ENCODE measurements around the gene TSPAN8. TPM values are rescaled to one million over a fixed set of nuclear protein-coding genes. Genes with fewer than 3 reads are reported as not detected.
A peak's percentile ranks its signal among the peaks of the same experiment; 100 is the strongest.

TSPAN8 gene
- total RNA-seq, result 1 to 10 TPM; 1.3 to 5.0 (median 3.5) TPM
- 1,000 to 10,000 TPM in 1 of 3 donors, 100 to 1,000 TPM in 2; 590 to 1,609 (median 808) TPM for polyA plus RNA-seq

DNA sequence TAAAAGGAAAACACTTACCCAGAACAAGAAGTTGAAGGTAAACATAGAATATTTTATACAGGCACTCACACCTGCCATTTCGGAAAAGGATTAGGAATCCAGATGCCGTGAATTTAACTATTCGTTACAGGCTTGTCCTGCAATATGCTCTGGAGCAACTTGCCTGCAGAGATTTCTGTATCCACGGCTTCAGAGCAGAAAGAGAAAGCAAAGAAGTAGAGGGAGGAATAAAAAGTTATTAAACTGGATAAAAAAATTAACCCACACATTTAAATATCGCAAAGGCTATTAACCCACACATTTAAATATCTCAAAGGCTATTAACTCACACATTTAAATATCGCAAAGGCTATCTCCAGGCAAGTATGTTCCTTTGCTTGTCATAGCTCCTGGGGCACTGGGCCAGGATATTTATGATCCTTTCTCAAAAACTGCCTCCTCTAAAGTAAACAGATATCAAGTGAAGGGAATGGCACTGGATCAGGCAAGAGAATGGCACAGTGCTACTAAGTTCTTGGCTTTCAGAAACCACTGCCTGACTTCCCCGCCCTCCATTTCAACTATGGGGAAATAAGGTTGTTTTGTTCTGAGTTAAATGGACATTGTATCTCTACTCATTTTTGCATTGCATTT is at the start of gene TSPAN8:
TSPAN8 (minus strand) TSS at position 399 of the 633 bp plus-strand sequence; CDS start at position 78, 321 bp downstream.
- no peak for DNase-seq
- no peak within 1 kb of the TSS for H3K27ac ChIP-seq
- H3K4me3 ChIP-seq, result peak within 1 kb of the TSS in 1 of 4 donors; percentile 6
- H3K36me3 ChIP-seq, result no peaks in the 10 kb centered on the region
- H3K27me3 ChIP-seq, result no peaks in the 10 kb centered on the region
- intact Hi-C loops (cut with DNase I), result no loop called here
- 11 to 57% methylated on average over 7 of the region's 7 CpGs for WGBS, 2 donors
- TF ChIP-seq, protein P1, sequence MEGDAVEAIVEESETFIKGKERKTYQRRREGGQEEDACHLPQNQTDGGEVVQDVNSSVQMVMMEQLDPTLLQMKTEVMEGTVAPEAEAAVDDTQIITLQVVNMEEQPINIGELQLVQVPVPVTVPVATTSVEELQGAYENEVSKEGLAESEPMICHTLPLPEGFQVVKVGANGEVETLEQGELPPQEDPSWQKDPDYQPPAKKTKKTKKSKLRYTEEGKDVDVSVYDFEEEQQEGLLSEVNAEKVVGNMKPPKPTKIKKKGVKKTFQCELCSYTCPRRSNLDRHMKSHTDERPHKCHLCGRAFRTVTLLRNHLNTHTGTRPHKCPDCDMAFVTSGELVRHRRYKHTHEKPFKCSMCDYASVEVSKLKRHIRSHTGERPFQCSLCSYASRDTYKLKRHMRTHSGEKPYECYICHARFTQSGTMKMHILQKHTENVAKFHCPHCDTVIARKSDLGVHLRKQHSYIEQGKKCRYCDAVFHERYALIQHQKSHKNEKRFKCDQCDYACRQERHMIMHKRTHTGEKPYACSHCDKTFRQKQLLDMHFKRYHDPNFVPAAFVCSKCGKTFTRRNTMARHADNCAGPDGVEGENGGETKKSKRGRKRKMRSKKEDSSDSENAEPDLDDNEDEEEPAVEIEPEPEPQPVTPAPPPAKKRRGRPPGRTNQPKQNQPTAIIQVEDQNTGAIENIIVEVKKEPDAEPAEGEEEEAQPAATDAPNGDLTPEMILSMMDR (IDR thresholded peaks at IDR 0.05), result no peak
- no peak for TF ChIP-seq POLR2AphosphoS5 (IDR thresholded peaks at IDR 0.05)
- peak in 1 of 2 donors; percentile 11 for TF ChIP-seq POLR2A (IDR thresholded peaks at IDR 0.05)
- H3K4me1 ChIP-seq, result no peaks in the 10 kb centered on the region
- H3K9me3 ChIP-seq, result no peaks in the 10 kb centered on the region

DNA sequence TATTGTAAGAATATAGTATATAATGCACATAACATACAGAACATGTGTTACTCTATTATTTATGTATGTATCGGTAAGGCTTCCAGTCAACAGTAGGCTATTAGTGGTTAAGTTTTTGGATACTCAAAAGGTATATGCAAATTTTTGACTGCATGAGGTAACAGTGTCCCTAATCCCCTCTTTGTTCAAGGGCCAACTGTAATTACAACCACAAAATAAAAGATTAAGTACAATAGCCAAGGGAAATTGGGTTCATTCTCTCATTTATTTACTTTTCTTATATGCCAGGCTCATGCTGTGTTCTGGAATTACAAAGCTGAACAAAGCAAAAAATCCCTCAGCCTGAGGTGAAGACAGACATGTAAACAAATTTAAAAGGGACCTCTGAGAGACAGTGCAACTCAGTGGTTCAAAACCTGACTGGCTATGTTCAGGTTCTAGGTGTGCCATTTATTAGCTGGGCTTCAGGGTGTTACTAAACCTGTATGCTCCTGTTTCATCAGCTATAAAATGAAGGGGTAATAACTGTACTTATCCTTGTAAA is 43.4 kb upstream of the TSPAN8 start:
- Histone ChIP-seq H3K4me3 (no peak overlapping the region), H3K27ac (no peak overlapping the region), H3K27me3 (no peaks in the 10 kb centered on the region), H3K36me3 (no peaks in the 10 kb centered on the region), H3K9me3 (no peaks in the 10 kb centered on the region), H3K4me1 (no peaks in the 10 kb centered on the region)
- intact Hi-C loops (cut with DNase I), result no loop called here
- 97% methylated on average over 1 of the region's 1 CpG for WGBS, 2 donors
- TF ChIP-seq POLR2AphosphoS5 (IDR thresholded peaks at IDR 0.05) (no peak), POLR2A (IDR thresholded peaks at IDR 0.05) (no peak), EP300 (IDR thresholded peaks at IDR 0.05) (no peak)
- TF ChIP-seq, protein P1 (IDR thresholded peaks at IDR 0.05), result no peak
- DNase-seq, result no peak

DNA sequence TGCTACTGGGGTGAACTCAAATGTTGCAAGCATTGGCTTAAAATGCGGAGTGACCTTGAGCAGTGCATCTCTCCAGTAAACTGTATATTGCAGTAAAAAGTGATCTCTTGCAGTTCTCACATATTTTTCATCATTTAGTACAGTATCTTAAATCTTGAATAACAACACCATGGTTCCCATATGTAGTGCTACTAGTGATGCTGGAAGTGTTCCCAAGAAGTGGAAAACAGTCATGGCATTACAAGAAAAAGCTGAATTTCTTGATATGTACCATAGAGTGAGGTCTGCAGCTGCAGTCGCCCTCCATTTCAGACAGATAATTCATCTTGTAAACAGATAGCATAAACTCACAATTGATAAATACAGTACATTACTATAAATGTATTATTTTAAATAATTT is 42.9 kb upstream of the TSPAN8 start:
- DNase-seq, result no peak
- TF ChIP-seq, protein P1 (IDR thresholded peaks at IDR 0.05), result no peak
- TF ChIP-seq POLR2AphosphoS5 (IDR thresholded peaks at IDR 0.05), result no peak
- TF ChIP-seq POLR2A (IDR thresholded peaks at IDR 0.05), result no peak
- no peak for TF ChIP-seq EP300 (IDR thresholded peaks at IDR 0.05)
- Histone ChIP-seq H3K27ac (no peak overlapping the region), H3K4me1 (no peaks in the 10 kb centered on the region), H3K9me3 (no peaks in the 10 kb centered on the region), H3K36me3 (no peaks in the 10 kb centered on the region), H3K27me3 (no peaks in the 10 kb centered on the region), H3K4me3 (no peak overlapping the region)
- WGBS, 2 donors, result 89 to 93% methylated on average over 2 of the region's 2 CpGs
- intact Hi-C loops (cut with DNase I), result no loop called here

DNA sequence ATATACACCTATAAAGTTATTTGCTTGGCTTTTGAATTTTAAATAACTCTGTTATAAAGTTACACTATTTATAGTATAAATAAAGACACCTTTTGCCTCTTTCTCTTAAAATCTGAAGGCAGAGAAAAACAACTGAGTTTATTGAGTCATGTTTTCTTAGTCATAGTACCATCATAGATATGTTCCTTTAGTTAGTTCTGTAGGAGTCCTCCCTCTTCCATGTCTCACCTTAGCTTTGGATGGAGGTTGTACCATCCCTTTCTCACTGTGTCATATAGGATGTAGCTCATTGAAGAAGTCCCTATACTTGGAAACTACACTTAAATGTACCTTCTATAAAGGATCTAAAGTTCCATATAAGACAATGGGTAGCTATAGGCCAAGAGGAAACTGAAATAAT is 39.7 kb upstream of the TSPAN8 start:
- H3K9me3 ChIP-seq, result no peaks in the 10 kb centered on the region
- TF ChIP-seq EP300 (IDR thresholded peaks at IDR 0.05) (no peak), POLR2A (IDR thresholded peaks at IDR 0.05) (no peak), POLR2AphosphoS5 (IDR thresholded peaks at IDR 0.05) (no peak)
- TF ChIP-seq, protein P1 (IDR thresholded peaks at IDR 0.05), result no peak
- no peaks in the 10 kb centered on the region for H3K4me1 ChIP-seq
- no peak overlapping the region for H3K27ac ChIP-seq
- DNase-seq, result no peak
- intact Hi-C loops (cut with DNase I), result no loop called here
- no peaks in the 10 kb centered on the region for H3K36me3 ChIP-seq
- no peak overlapping the region for H3K4me3 ChIP-seq
- H3K27me3 ChIP-seq, result no peaks in the 10 kb centered on the region

All from sigmoid colon (tissue), 7 donors.